HG03354 (cell line): ENCODE results near the gene LRRC56.

ENCODE experiments used
- ATAC-seq: cut with Tn5 transposase; IDR thresholded peaks from one replicate; pipeline ENCODE4 v1.9.1; 2021; ENCODE audit warnings: mild to moderate bottlenecking; ENCODE audit not compliant: unreplicated experiment, poor library complexity, severe bottlenecking

LRRC56 gene, protein sequence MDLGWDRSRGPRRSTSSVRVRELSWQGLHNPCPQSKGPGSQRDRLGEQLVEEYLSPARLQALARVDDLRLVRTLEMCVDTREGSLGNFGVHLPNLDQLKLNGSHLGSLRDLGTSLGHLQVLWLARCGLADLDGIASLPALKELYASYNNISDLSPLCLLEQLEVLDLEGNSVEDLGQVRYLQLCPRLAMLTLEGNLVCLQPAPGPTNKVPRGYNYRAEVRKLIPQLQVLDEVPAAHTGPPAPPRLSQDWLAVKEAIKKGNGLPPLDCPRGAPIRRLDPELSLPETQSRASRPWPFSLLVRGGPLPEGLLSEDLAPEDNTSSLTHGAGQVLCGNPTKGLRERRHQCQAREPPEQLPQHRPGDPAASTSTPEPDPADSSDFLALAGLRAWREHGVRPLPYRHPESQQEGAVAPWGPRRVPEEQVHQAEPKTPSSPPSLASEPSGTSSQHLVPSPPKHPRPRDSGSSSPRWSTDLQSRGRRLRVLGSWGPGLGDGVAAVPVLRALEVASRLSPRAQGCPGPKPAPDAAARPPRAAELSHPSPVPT

DNA sequence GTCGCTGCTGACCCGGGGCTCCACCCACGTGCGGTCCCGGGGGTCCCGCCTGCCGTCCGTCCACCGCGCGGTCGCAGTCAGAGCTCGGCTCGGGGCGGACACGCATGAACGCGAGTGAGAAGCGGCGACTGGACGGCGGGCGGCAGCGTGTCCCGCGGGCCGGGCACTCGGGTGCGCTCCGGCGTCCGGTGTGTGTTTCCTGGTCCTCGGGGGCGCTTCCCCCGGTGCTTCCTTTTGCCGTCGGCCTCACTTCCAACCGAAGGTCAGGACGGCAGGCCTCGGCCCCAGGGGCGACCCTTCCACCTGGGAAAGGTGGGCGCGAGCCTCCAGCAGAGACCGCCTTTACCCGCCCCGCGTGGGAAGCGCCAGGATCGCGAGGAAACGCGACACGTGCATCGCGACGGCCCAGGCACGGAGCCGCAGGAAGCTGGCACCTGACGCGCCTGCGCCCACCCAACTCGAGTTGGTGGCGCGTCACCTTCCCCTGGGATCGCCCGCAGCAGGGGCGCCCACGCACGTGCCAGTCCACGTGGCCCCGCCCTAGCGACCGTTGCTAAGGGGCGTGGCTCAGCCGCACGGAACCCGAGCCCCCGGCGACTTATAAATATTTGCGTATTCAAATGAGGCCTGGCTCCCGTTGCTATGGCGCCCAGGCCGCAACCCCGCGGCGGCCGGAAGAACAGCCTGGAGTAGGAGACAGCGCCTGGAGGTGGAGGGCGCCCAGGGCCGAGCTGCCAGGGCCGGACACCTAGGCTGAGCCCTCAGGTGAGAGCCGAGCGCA, at the start of gene LRRC56:
TSS of gene LRRC56 (plus strand) at position 687 of the 781 bp plus-strand sequence. CDS start 3,158 bp downstream, outside the sequence.
- ATAC-seq, result peak; percentile 56

- ATAC-seq, result no peak
These were observed 49.7 kb upstream of the LRRC56 start for GRCh38 chr11:487571-488021.

DNA sequence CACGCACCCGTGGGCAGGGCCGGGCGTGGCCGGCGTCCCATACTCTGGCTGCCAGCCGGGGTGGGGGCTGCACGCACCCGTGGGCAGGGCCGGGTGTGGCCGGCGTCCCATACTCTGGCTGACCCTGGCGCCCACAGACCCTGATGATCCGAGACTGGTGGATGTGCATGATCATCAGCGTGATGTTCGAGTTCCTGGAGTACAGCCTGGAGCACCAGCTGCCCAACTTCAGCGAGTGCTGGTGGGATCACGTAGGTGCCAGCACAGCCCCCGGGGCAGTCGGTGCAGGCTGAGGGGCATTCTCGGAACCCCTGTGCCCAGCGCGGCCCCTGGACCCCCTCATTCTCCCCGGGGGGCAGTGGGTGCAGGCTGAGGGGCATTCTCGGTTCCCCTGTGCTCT, 49.3 kb upstream of the LRRC56 start:
- no peak for ATAC-seq

DNA sequence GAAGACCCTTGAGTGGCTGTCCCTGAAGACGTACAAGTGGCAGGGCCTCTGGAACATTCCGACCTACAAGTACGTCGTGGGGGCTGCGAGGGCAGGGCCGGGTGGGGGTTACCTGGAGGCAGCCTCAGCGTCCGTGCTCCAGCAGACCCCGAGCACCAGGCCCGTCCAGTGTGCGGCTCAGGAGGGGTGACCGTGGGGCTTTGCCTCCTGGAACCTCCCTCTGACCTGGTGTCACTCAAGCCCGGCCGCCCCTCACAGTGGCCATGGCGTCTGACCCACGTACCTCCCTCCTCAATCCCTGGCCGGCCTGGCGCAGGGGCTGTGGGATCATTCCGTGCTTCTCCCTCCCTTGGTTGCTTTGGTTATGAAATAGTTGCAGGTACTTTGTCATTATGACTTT, 48.7 kb upstream of the LRRC56 start:
- no peak for ATAC-seq

DNA sequence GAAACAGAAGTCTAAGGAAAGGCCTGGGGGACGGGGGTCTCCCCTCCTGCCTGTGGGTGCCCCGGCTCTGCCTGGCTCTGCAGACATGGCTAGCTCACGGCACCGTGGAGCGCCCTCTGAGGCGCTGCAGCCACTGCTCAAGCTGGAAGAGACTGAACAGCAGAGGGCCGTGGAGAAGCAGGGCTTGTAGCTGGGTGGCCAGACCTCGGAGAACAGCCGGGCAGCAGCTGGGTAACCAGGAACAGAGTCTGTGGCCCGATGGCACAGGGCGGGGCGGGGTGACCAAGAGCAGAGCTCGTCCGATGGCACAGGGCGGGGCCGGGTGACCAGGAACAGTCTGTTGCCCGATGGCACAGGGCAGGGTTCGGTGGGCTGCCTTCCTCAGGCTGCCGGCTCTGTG, 48.3 kb upstream of the LRRC56 start:
- ATAC-seq, result no peak

DNA sequence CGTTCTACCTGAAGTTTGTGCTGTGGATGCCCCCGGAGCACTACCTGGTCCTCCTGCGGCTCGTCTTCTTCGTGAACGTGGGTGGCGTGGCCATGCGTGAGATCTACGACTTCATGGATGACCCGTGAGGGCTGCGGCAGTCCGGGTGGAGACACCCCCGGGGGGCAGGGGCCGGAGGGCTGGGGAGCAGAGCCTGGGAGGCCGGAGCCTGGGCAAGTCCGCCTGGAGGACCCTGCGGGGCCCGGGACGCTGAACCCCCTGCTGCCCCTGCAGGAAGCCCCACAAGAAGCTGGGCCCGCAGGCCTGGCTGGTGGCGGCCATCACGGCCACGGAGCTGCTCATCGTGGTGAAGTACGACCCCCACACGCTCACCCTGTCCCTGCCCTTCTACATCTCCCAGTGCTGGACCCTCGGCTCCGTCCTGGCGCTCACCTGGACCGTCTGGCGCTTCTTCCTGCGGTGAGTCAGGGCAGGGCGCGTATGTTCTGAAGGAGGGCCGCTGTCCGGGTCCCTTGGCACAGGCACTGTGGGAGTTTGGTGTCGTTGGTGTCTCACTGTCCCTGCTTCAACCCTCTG, 47.6 kb upstream of the LRRC56 start:
- ATAC-seq, result no peak

DNA sequence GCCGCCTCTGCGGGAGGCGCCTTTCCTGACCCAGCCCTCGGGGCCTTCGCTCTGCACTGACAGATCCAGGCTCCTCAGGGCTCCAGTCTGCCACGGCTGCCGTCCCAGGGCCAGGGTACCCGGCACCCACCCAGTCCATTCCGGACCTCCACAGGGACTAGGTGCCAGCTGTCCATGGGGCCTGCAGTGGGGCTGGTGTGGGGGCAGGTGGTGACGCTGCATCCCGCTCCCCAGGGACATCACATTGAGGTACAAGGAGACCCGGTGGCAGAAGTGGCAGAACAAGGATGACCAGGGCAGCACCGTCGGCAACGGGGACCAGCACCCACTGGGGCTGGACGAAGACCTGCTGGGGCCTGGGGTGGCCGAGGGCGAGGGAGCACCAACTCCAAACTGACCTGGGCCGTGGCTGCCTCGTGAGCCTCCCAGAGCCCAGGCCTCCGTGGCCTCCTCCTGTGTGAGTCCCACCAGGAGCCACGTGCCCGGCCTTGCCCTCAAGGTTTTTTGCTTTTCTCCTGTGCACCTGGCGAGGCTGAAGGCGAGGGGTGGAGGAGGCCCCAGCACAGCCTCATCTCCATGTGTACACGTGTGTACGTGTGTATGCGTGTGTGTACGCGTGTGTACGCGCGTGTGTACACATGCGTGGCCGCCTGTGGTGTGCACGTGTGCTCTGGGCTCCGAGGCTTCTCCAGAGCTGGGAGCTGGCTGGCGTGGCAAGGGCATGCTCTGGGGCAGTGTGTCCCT, 47.0 kb upstream of the LRRC56 start:
- no peak for ATAC-seq

- ATAC-seq, result no peak
These were observed 46.4 kb upstream of the LRRC56 start for GRCh38 chr11:490930-491260.

DNA sequence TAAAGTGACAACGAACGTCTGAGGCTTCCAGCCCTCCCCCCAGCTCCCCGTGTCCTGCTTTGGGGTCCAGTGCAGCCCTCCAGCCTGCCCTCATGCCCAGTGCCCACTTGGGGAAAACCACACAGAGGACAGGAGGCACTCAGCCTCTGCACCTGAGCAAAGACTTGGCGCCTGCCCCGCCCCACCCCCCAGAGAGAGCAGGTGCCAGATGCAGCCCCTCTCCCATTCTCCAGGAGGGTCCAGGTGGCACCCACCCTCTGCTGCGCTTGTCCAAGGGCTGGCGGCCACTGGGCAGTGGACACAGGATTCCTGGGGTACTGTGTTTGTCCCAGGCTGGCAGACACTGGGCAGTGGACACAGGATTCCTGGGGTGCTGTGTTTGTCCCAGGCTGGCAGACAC, 46.0 kb upstream of the LRRC56 start:
- no peak for ATAC-seq

DNA sequence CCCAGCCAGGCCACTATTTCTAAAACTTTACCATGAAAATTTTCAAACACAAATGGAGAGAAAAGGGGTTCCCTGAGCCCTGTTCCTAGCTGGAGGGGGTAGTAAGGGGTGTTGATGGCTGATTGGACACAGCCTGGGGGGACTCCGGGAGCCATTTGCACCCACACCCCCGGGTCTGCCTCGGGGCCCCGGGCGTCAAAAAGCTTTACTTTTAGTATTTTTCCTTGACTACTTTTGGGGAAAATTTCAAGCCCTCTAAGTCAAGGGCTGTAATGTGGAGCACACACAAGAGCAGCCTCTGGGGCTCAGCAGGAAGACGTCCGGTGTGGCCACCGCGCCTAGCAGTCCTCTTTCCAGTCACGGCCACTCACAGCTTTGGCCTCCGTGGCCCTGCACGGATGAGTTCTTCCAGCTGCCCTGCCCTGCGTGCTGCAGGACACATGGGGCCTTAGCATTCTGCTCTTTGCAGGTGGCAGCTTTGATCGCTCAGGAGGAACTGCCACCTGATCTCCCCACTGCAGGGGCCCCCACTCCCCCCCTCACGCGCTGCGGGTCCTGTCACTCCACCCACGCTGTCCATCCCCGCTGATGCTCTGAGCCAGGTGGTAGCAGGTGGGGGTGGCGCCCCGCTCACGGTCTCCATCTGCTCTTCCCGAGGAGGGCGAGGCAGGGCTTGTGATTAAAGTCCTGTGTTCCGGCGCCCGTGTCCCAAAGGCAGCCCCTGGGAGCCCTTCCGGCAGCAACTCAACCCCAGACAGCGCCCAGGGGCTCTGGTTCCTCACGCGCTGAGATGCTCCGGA, 44.7 kb upstream of the LRRC56 start:
- ATAC-seq, result no peak

- no peak for ATAC-seq
These were observed 42.4 kb upstream of the LRRC56 start for GRCh38 chr11:494761-495536.

- ATAC-seq, result no peak
These were observed 41.8 kb upstream of the LRRC56 start for GRCh38 chr11:495537-495931.

- ATAC-seq, result no peak
These were observed 40.3 kb upstream of the LRRC56 start for GRCh38 chr11:496834-497564.

DNA sequence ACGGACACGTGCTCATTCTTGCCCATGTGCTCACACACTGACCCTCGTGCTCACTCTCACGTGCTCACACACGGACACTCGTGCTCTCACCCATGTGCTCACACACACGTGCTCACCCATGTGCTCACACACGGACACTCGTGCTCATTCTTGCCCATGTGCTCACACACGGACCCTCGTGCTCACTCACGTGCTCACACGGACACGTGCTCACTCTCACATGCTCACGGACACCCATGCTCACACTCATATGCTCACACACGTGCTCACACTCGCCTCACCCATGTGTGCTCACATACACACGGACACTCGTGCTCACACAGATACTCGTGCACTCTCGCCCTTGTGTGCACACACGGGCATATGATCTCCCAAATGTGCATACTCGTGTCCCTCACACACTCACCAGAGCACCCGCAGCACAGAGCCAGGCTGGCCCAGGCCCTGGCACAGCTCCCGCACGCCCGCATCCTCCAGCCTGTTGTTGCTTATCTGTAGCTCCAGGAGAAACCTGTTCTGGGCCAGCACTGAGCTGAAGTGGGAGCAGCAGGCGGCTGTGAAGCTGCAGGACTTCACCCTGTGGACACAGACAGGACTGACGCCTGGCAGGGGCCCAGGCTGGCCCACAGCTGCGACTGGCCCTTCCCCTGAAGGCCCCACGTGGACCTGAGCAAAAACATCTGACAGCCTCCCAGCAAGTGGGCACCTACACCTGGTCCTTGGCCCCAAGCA, 39.6 kb upstream of the LRRC56 start:
- no peak for ATAC-seq

- ATAC-seq, result no peak
These were observed 38.8 kb upstream of the LRRC56 start for GRCh38 chr11:498297-499181.
